Mucosa of descending colon (tissue), 3 donors: ENCODE data around the gene RPP25. TPM values are rescaled to one million over a fixed set of nuclear protein-coding genes. Genes with fewer than 3 reads are reported as not detected.

Experiments used
- ATAC-seq: fragments of 200-7000 bp; cut with Tn5 transposase; one replicate; pipeline ENCODE4 v1.9.1; 2020; ENCODE audit warnings: mild to moderate bottlenecking, moderate library complexity
- DNase-seq, 3 donors: peaks; one replicate each; pipeline ENCODE4 v3.0.0-alpha.2; 2020
- H3K36me3 ChIP-seq: fragments of 200-600 bp; one replicate; pipeline ENCODE4 v1.8.0; 2021; ENCODE audit warnings: low read depth, mild to moderate bottlenecking
- H3K4me1 ChIP-seq: fragments of 200-600 bp; one replicate; pipeline ENCODE4 v1.8.0; 2021; ENCODE audit warnings: low read depth, mild to moderate bottlenecking
- H3K4me3 ChIP-seq: fragments of 200-600 bp; one replicate; pipeline ENCODE4 v1.8.0; 2021; ENCODE audit warnings: mild to moderate bottlenecking
- H3K9me3 ChIP-seq: fragments of 200-600 bp; one replicate; pipeline ENCODE4 v1.8.0; 2021; ENCODE audit warnings: mild to moderate bottlenecking
- CTCF ChIP-seq: fragments of 200-600 bp; IDR thresholded peaks from one replicate; pipeline ENCODE4 v1.8.0; 2022; ENCODE audit warnings: antibody characterized with exemption, mild to moderate bottlenecking
- intact Hi-C, 2 donors: fragments of 100-400 bp; cut with DNase I in 1 of 2; cut with micrococcal nuclease in 1 of 2; formaldehyde crosslinking; loops; one replicate each; pipeline versions ENCODE4 v1.11.0 to v1.11.1; 2022; cut with DNase I, micrococcal nuclease
- total RNA-seq, 3 donors: library from RNA; stranded (reverse); fragmentation: NEBNext Ultra II Directional in 2 of 3; extraction: Animal tissue kit (Norgen Biotek cat#: 25700) in 2 of 3; gene quantifications; one replicate each; pipeline versions ENCODE4 v1.2.1 to v1.2.4, GENCODE V29; 2021 to 2023
- donor health status: DM: no; HTN: no; CAD: no; lungs with moderate emphysema.
- donor health status: DM: no; HTN: no; CAD: no.
- donor health status: DM: no; HTN: yes; CAD: no.

Gene RPP25
- total RNA-seq, 3 donors from 2014 or later, result 8.9 to 13.6 (median 12.3) TPM

DNA sequence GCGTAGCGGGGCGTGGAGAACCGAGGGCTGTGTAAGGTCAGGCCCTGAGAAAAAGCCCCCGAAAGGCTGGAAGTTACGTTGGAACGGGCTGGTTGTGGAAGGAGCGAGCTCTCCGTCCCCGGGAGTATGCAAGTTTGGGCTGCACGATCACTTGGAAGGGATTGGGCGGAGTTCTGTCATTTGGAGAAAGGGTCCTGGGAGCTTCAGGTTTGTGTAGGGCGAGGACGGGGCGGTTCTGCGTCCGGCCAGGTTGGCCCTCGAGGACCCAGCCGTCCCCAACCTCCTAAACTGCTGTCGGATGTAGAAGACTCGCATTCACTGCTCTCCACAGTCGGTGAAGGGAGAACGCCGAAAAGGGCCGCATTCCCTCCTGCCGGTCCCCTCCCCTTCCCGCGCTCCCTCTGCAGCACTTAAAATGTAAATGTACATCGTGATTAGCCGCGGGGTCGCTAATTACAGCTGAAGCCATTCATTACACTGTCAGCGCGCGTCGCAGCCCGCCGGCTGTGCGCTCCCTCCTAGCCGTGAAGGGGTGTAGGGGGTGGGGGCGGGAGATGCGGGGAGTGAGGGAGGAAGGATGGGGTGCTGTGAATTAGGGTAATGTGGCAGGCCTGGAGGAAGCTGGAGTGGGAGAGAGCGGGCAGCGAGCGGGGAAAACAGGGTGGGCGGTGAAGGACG, 2.5 kb upstream of the RPP25 start:
- Histone ChIP-seq H3K9me3 (no peaks in the 10 kb centered on the region), H3K36me3 (no peaks in the 10 kb centered on the region), H3K4me3 (no peak overlapping the region), H3K4me1 (peaks cover 31% of the 10 kb centered on the region)
- DNase-seq, result peak in 1 of 3 donors; percentile 51
- intact Hi-C loops, result no loop called here
- ATAC-seq, result no peak
- TF ChIP-seq CTCF, result no peak

- intact Hi-C loops, result no loop called here
- peaks cover 34% of the 10 kb centered on the region for H3K4me1 ChIP-seq
- H3K9me3 ChIP-seq, result no peaks in the 10 kb centered on the region
- peak; percentile 48 for TF ChIP-seq CTCF
- peak; percentile 84 to 89 (median 85) for DNase-seq
- H3K36me3 ChIP-seq, result no peaks in the 10 kb centered on the region
- peak; percentile 73 for ATAC-seq
- H3K4me3 ChIP-seq, result no peak overlapping the region
Observed at GRCh38 chr15:74958320-74958907, 1.8 kb upstream of the RPP25 start.

GRCh38 chr15:74957476-74958035, 984 bp upstream of the RPP25 start:
- Histone ChIP-seq H3K36me3 (no peaks in the 10 kb centered on the region), H3K9me3 (no peaks in the 10 kb centered on the region), H3K4me3 (peak overlapping the region; percentile 7), H3K4me1 (peaks cover 34% of the 10 kb centered on the region)
- no peak for TF ChIP-seq CTCF
- DNase-seq (peak in 1 of 3 donors; percentile 64), ATAC-seq (no peak)
- intact Hi-C loops, result no loop called here

GRCh38 chr15:74955796-74956647, 550 bp downstream of the RPP25 start:
- intact Hi-C loops, result no loop called here
- peak; percentile 42 for TF ChIP-seq CTCF
- peak; percentile 68 for ATAC-seq
- Histone ChIP-seq H3K36me3 (no peaks in the 10 kb centered on the region), H3K9me3 (no peaks in the 10 kb centered on the region), H3K4me3 (no peak overlapping the region), H3K4me1 (peaks cover 34% of the 10 kb centered on the region)
- DNase-seq, result peak; percentile 86 to 90 (median 87)

DNA sequence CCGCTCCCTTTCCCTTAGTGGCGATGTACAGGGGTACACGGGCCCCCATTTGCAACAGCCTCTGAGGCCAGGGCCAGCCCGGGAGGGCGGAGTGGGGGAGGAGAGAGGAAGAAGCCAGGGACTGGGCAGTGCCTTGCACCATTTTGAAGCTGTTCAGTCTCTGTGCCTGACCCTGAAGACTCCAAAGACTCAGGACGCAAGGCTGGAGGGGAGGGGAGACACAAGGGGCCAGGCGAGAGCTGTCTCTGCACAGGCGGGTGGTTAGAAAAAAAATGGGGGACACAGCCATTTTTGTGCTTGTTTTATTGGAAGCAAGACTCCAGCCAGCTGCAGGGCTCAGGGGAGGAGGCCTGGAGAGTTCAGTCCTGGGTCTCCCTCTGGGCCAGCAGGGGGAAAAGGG, 1.6 kb downstream of the RPP25 start:
- intact Hi-C loops, result no loop called here
- Histone ChIP-seq H3K9me3 (no peaks in the 10 kb centered on the region), H3K4me1 (peaks cover 32% of the 10 kb centered on the region), H3K36me3 (no peaks in the 10 kb centered on the region), H3K4me3 (no peak overlapping the region)
- no peak for DNase-seq
- TF ChIP-seq CTCF, result no peak
- no peak for ATAC-seq
